ENCODE results near the gene SMCO4.

GRCh38 chr11:93519179-93519578 lies 24.0 kb downstream of the SMCO4 start:
- TF ChIP-seq, protein P1, sequence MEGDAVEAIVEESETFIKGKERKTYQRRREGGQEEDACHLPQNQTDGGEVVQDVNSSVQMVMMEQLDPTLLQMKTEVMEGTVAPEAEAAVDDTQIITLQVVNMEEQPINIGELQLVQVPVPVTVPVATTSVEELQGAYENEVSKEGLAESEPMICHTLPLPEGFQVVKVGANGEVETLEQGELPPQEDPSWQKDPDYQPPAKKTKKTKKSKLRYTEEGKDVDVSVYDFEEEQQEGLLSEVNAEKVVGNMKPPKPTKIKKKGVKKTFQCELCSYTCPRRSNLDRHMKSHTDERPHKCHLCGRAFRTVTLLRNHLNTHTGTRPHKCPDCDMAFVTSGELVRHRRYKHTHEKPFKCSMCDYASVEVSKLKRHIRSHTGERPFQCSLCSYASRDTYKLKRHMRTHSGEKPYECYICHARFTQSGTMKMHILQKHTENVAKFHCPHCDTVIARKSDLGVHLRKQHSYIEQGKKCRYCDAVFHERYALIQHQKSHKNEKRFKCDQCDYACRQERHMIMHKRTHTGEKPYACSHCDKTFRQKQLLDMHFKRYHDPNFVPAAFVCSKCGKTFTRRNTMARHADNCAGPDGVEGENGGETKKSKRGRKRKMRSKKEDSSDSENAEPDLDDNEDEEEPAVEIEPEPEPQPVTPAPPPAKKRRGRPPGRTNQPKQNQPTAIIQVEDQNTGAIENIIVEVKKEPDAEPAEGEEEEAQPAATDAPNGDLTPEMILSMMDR (conservative IDR thresholded peaks at IDR 0.05; ENCODE audit: low read length), result no peak
- TF ChIP-seq EZH2phosphoT487 (IDR thresholded peaks at IDR 0.05; ENCODE audit: borderline replicate concordance, low read depth, low read length), result no peak
